Rectal smooth muscle tissue (tissue), 1 donor: ENCODE measurements around the gene AGER.
A peak's percentile ranks its signal among the peaks of the same experiment; 100 is the strongest.

ENCODE experiments used
- H3K27ac ChIP-seq: one replicate; pipeline ENCODE4 v1.7.0; 2013; ENCODE audit warnings: low read depth, low read length, inconsistent platforms
- H3K27me3 ChIP-seq: one replicate; pipeline ENCODE4 v1.7.0; 2013; ENCODE audit warnings: low read length; ENCODE audit not compliant: control insufficient read depth, insufficient read depth
- H3K36me3 ChIP-seq: one replicate; pipeline ENCODE4 v1.7.0; 2013; ENCODE audit warnings: low read length; ENCODE audit not compliant: control insufficient read depth, insufficient read depth
- H3K4me1 ChIP-seq: one replicate; pipeline ENCODE4 v1.7.0; 2013; ENCODE audit warnings: low read length; ENCODE audit not compliant: control insufficient read depth, insufficient read depth
- H3K4me3 ChIP-seq: one replicate; pipeline ENCODE4 v1.7.0; 2013; ENCODE audit warnings: low read length
- H3K9ac ChIP-seq: one replicate; pipeline ENCODE4 v1.7.0; 2013; ENCODE audit warnings: low read length

AGER gene

DNA sequence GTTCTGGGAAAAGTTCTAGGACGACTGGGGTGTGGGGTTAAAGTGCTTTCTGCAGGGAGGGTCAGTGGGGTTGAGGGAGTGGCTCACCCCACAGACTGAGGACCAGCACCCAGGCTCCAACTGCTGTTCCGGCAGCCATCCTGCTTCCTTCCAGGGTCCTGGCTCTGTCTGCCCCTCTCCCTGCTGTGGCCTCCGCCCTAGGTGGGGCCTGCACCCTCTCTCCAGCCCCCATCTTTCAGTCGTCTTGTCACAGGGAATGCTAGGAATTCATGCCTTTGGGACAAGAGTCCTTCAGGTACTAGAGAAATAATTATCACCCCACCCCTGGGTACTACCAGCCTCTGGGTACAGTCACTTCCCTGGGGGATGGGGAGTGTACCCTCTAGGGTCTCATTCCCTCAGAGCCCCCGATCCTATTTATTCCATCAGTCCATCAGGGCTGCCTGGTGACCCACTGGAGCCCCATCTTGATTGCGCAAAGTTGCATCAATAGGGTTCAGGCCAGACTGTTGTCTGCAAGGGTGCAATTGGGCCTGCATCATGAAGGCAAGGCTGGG lies at the start of gene AGER:
AGER (minus strand) TSS at position 170 of the 557 bp plus-strand sequence; CDS start at position 139, 31 bp downstream.
- Histone ChIP-seq H3K4me1 (peaks cover 12% of the 10 kb centered on the region), H3K4me3 (no peak within 1 kb of the TSS), H3K27ac (peak within 1 kb of the TSS; percentile 37), H3K27me3 (no peaks in the 10 kb centered on the region), H3K36me3 (peaks cover 21% of the 10 kb centered on the region), H3K9ac (no peak within 1 kb of the TSS)

DNA sequence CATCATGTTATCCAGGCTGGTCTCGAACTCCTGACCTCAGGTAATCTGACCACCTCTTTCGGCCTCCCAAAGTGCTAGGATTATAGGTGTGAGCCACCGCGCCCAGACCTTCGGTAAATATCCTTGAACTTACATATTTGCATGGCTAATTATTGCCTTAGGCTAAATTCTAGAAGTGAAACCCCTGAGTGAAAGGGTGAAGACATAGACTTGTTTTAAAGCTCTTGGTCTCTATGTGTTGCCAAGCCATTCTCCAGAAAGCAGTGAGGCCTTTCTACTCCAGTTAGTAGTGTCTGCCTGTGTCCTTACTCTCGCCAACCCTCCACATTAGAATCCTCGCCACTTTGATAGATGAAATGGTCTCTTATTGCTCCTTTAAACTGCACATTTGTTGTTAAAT lies 42.4 kb upstream of the AGER start:
- H3K27me3 ChIP-seq, result peaks cover 2% of the 10 kb centered on the region
- H3K36me3 ChIP-seq, result no peaks in the 10 kb centered on the region
- H3K4me1 ChIP-seq, result no peaks in the 10 kb centered on the region
- no peak overlapping the region for H3K9ac ChIP-seq
- no peak overlapping the region for H3K27ac ChIP-seq
- H3K4me3 ChIP-seq, result no peak overlapping the region

GRCh38 chr6:32224696-32225095 lies 40.6 kb upstream of the AGER start:
- Histone ChIP-seq H3K4me1 (no peaks in the 10 kb centered on the region), H3K4me3 (no peak overlapping the region), H3K36me3 (no peaks in the 10 kb centered on the region), H3K9ac (no peak overlapping the region), H3K27me3 (peaks cover 2% of the 10 kb centered on the region), H3K27ac (no peak overlapping the region)

GRCh38 chr6:32223258-32224235 lies 39.5 kb upstream of the AGER start, which contains the start of gene NOTCH4:
Gene NOTCH4 (minus strand): TSS chr6:32224067. CDS start chr6:32223928, 139 bp downstream.
- no peak within 1 kb of the TSS for H3K27ac ChIP-seq
- no peaks in the 10 kb centered on the region for H3K4me1 ChIP-seq
- no peaks in the 10 kb centered on the region for H3K36me3 ChIP-seq
- H3K9ac ChIP-seq, result no peak within 1 kb of the TSS
- peaks cover 2% of the 10 kb centered on the region for H3K27me3 ChIP-seq
- no peak within 1 kb of the TSS for H3K4me3 ChIP-seq

DNA sequence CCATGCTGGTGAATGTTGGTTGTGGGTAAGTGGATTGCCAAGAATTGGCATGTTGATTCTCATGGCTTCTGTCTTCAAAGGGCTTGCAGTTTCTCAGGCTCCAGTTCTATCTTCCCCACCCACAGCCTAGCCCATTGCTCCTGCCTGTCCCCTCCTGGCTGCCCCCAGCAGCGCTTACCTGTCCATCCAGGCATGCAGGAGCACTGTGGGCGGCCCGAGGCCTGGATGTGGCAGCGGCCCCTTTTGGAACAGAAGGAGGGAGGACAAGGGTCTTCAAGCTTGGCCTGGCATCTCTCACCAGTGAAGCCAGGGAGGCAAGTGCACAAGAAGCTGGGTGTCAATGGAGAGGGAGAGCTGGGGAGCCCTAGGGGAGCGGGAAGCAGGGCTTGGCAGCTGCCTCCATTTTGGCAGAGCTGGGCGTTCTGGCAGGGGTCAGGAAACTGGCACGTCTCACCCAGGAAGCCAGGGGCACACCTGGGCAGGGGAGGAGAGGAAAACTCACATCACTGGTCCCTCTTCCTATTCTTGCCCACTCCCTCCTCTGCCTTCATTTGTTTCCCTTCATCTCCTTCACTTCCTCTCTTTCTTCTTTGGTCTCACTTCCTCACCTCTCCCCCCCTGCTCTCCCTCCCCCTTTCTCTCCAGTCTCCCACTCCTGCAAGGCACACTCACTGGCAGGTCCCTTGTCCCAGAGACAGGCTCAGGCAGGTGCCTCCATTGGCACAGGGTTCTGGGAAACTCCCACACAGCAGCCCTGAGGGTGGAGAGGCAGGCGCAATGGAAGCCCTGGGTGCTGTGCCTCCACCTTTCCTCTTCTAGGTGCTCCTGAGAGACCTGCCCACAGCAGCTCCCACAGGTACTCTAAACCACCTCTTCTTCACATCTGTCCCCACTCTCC lies 38.5 kb upstream of the AGER start:
- H3K4me1 ChIP-seq, result no peaks in the 10 kb centered on the region
- no peak overlapping the region for H3K9ac ChIP-seq
- H3K27me3 ChIP-seq, result no peaks in the 10 kb centered on the region
- no peaks in the 10 kb centered on the region for H3K36me3 ChIP-seq
- no peak overlapping the region for H3K27ac ChIP-seq
- H3K4me3 ChIP-seq, result no peak overlapping the region

- Histone ChIP-seq H3K4me1 (no peaks in the 10 kb centered on the region), H3K27ac (no peak overlapping the region), H3K4me3 (no peak overlapping the region), H3K36me3 (no peaks in the 10 kb centered on the region), H3K9ac (no peak overlapping the region), H3K27me3 (no peaks in the 10 kb centered on the region)
Observed at GRCh38 chr6:32220021-32220420, 36.0 kb upstream of the AGER start.

DNA sequence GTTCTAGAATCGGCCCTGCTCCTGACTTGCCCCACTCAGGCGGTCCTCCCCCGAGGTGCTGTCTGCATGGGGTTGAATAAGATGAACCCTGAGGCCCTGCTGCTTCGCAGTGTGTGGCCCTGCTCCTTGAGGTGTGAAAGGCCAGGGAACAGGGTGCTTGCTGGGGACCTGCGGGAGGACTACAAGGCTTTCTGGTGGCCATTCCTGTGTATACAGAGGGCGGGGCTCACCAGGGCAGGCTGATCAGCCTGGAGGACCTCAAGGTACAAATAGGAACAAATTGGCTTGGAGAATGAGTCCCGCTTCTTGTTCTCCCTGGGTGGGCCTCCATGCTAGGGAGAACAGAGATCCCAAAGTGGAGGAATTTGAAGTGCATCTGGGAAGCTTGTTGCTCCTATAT lies 34.1 kb upstream of the AGER start:
- Histone ChIP-seq H3K27ac (no peak overlapping the region), H3K4me1 (no peaks in the 10 kb centered on the region), H3K9ac (no peak overlapping the region), H3K27me3 (no peaks in the 10 kb centered on the region), H3K4me3 (no peak overlapping the region), H3K36me3 (no peaks in the 10 kb centered on the region)

DNA sequence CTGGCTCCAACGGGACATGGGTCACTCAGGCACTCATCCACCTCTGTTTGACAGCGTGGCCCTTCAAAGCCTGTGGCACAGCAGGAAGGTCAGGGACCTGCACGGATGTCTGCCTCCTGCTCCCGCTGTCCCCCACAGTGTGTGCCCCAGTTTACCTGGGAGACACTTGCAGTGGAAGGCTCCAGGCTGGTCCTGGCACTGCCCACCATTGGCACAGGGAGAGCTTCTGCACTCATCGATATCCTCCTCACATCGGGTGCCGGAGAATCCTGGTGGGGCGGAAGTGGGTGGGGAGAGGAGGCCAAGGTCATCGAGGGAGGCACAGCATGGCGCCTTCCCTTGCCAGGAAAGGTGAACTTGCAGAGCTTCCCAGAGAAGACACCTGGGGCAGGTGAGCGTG lies 32.9 kb upstream of the AGER start:
- no peaks in the 10 kb centered on the region for H3K27me3 ChIP-seq
- H3K4me3 ChIP-seq, result no peak overlapping the region
- no peaks in the 10 kb centered on the region for H3K4me1 ChIP-seq
- no peak overlapping the region for H3K9ac ChIP-seq
- H3K36me3 ChIP-seq, result no peaks in the 10 kb centered on the region
- H3K27ac ChIP-seq, result no peak overlapping the region

DNA sequence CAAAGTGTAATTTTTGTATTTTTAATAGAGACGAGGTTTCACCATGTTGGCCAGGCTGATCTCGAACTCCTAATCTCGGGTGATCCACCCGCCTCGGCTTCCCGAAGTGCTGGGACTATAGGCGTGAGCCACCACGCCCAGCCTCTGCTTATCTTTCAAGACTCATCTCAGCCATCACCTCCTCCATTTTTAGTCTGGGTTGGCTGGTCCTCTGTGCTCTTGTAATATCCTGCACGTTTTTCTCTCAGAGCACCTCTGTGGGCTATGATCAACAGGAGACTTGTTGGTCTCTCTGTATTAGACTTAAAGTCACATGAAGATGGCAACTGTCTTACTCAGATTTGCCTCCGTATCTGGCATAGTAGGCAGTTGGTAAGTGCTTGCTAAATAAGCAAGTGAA lies 32.2 kb upstream of the AGER start:
- Histone ChIP-seq H3K4me3 (no peak overlapping the region), H3K36me3 (no peaks in the 10 kb centered on the region), H3K27ac (no peak overlapping the region), H3K9ac (no peak overlapping the region), H3K4me1 (no peaks in the 10 kb centered on the region), H3K27me3 (no peaks in the 10 kb centered on the region)

DNA sequence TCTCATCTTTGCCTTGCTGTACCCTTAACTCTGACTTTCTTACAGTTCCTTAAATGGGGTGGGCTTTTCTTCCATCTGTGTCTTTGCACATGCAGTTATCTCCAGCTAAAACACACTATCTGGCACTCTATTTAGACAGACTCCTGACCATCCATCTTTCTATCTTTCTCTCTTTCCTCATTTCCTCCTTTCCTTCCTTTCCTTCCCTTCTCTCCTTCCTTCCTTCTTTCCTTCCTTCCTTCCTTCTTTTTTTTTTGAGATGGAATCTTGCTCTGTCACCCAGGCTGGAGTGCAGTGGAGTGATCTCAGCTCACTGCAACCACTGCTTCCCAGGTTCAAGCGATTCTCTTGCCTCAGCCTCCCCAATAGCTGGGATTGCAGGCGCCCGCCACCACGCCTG lies 31.6 kb upstream of the AGER start:
- no peaks in the 10 kb centered on the region for H3K4me1 ChIP-seq
- no peak overlapping the region for H3K4me3 ChIP-seq
- H3K9ac ChIP-seq, result no peak overlapping the region
- H3K27ac ChIP-seq, result no peak overlapping the region
- H3K36me3 ChIP-seq, result no peaks in the 10 kb centered on the region
- no peaks in the 10 kb centered on the region for H3K27me3 ChIP-seq

GRCh38 chr6:32214126-32214525 lies 30.1 kb upstream of the AGER start:
- Histone ChIP-seq H3K9ac (no peak overlapping the region), H3K36me3 (no peaks in the 10 kb centered on the region)

DNA sequence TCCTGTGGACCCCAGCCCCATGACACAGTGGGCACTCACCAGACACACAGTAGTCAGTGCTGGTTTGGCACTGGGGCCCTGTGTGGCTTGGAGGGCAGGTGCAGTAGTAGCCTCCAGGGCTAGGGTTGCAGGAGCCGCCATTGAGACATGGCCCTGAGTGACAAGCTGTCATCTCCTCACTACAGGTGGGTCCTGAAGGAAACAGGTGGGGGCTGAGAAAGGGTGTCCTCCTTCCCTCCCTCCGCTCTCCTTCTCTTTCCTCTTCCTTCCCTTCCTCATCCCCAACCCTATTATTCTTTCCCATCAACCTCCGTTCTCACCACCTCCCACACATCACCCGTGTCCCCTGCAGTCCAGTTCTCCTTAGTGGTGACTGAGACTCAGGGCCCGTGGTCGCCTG lies 29.6 kb upstream of the AGER start:
- no peaks in the 10 kb centered on the region for H3K36me3 ChIP-seq
- no peak overlapping the region for H3K27ac ChIP-seq
- no peaks in the 10 kb centered on the region for H3K4me1 ChIP-seq
- no peak overlapping the region for H3K4me3 ChIP-seq
- no peaks in the 10 kb centered on the region for H3K27me3 ChIP-seq
- H3K9ac ChIP-seq, result no peak overlapping the region

More at GRCh38 chr6:32214126-32214525, 30.1 kb upstream of the AGER start:
- Histone ChIP-seq H3K4me1 (no peaks in the 10 kb centered on the region), H3K4me3 (no peak overlapping the region), H3K27ac (no peak overlapping the region), H3K27me3 (no peaks in the 10 kb centered on the region)
